Keratinocyte (primary cell): Measurements from ENCODE around the gene MZB1. TPM values are rescaled to one million over a fixed set of nuclear protein-coding genes. Genes with fewer than 3 reads are reported as not detected.
A peak's percentile ranks its signal among the peaks of the same experiment; 100 is the strongest.

Experiments used
- DNase-seq: peaks from one replicate; pipeline ENCODE4 v3.0.0-alpha.2; 2011; ENCODE audit warnings: low read depth, missing footprints, low spot score
- FAIRE-seq: peaks from 2 replicates; lab custom pipeline; 2011; peaks lifted over from hg19 to GRCh38; lab: Jason Lieb, UNC
- H2AFZ ChIP-seq: 2 replicates; pipeline ENCODE4 v1.6.0; 2012; ENCODE audit warnings: low read length, control low read depth, inconsistent platforms; ENCODE audit not compliant: control insufficient read depth
- H3K27ac ChIP-seq: 2 replicates; pipeline ENCODE4 v1.5.1; 2011; ENCODE audit warnings: low read length; ENCODE audit not compliant: control insufficient read depth, insufficient read depth
- H3K27me3 ChIP-seq: 3 replicates; pipeline ENCODE4 v1.6.0; 2011; ENCODE audit warnings: low read length; ENCODE audit not compliant: control insufficient read depth, insufficient read depth; ENCODE audit errors: extremely low read depth
- H3K36me3 ChIP-seq, 2 experiments: 2 replicates in 1 of 2; 3 replicates in 1 of 2; pipeline ENCODE4 v1.5.1; 2011; ENCODE audit warnings: low read length in 2 of 2, mild to moderate bottlenecking in 1 of 2; ENCODE audit not compliant: control insufficient read depth in 2 of 2, insufficient read depth in 2 of 2; ENCODE audit errors: extremely low read depth in 1 of 2
- H3K4me1 ChIP-seq: 3 replicates; pipeline ENCODE4 v1.5.1; 2011; ENCODE audit warnings: low read length; ENCODE audit not compliant: control insufficient read depth, insufficient read depth; ENCODE audit errors: extremely low read depth
- H3K4me2 ChIP-seq: 3 replicates; pipeline ENCODE4 v1.6.0; 2011; ENCODE audit warnings: low read depth, low read length; ENCODE audit not compliant: control insufficient read depth, insufficient read depth; ENCODE audit errors: extremely low read depth
- H3K4me3 ChIP-seq, 3 experiments: fragments of 200-600 bp in 1 of 3; sonication (generic) in 1 of 3; 2 replicates in 2 of 3; 3 replicates in 1 of 3; pipeline ENCODE4 v1.5.1; 2011 to 2016; ENCODE audit warnings: low read length in 3 of 3, mild to moderate bottlenecking in 3 of 3, control low read depth in 2 of 3, inconsistent platforms in 1 of 3, low read depth in 1 of 3, mixed read lengths in 1 of 3, mixed run types in 1 of 3, moderate library complexity in 1 of 3; ENCODE audit not compliant: control insufficient read depth in 2 of 3, insufficient read depth in 2 of 3; ENCODE audit errors: extremely low read depth in 1 of 3
- H3K79me2 ChIP-seq: 2 replicates; pipeline ENCODE4 v1.6.0; 2012; ENCODE audit warnings: low read length; ENCODE audit not compliant: control insufficient read depth, insufficient read depth
- H3K9ac ChIP-seq: 3 replicates; pipeline ENCODE4 v1.6.0; 2011; ENCODE audit warnings: low read length; ENCODE audit not compliant: control insufficient read depth, insufficient read depth; ENCODE audit errors: extremely low read depth
- H3K9me1 ChIP-seq: 3 replicates; pipeline ENCODE4 v1.6.0; 2011; ENCODE audit warnings: low read length; ENCODE audit not compliant: control insufficient read depth, insufficient read depth; ENCODE audit errors: extremely low read depth
- H3K9me3 ChIP-seq: 2 replicates; pipeline ENCODE4 v1.5.1; 2012; ENCODE audit warnings: low read depth, low read length; ENCODE audit not compliant: control insufficient read depth
- H4K20me1 ChIP-seq: 3 replicates; pipeline ENCODE4 v1.6.0; 2011; ENCODE audit warnings: low read length; ENCODE audit not compliant: control insufficient read depth, insufficient read depth; ENCODE audit errors: extremely low read depth
- EZH2 ChIP-seq: IDR thresholded peaks from one replicate; pipeline ENCODE4 v1.6.1; 2012; ENCODE audit warnings: inconsistent platforms, mild to moderate bottlenecking, low read length, moderate library complexity
- dilution Hi-C: fragments of 300-500 bp; cut with MboI; formaldehyde crosslinking; loops from one replicate; pipeline ENCODE4 v1.7.0; 2020; ENCODE audit warnings: low sequenced_read_pairs; ENCODE audit not compliant: extremely low pct_ligation_motif_present
- polyA plus RNA-seq, 5 experiments: library from polyadenylated mRNA; depleted of rRNA in 3 of 5; stranded (reverse) in 3 of 5; stranded (forward) in 1 of 5; unstranded in 1 of 5; fragments of >200 nt; gene quantifications; 1 replicate in 1 of 5; 2 replicates in 3 of 5; 3 replicates in 1 of 5; pipeline versions ENCODE4 v1.2.1 to v1.2.3, GENCODE V29; 2011 to 2012; ENCODE audit warnings: missing spikeins in 2 of 5, low read depth in 1 of 5, low replicate concordance in 1 of 5
- TF ChIP-seq, protein P1 (sequence below), 3 experiments: IDR thresholded peaks in 1 of 3; conservative IDR thresholded peaks in 1 of 3; optimal IDR thresholded peaks in 1 of 3; 2 replicates in 2 of 3; 3 replicates in 1 of 3; pipeline versions ENCODE3 to v1.5.1; 2011; ENCODE audit warnings: low read length in 3 of 3, mild to moderate bottlenecking in 3 of 3, moderate library complexity in 2 of 3, control low read depth in 1 of 3, inconsistent platforms in 1 of 3; ENCODE audit not compliant: insufficient read depth in 2 of 3; ENCODE audit errors: extremely low read depth in 1 of 3

The MZB1 gene
- polyA plus RNA-seq, 1 donor (not counting 4 experiments of a cell fraction or from before 2014, with no cell fraction given): not detected

GRCh38 chr5:139406963-139407362 lies 17.2 kb upstream of the MZB1 start:
- DNase-seq: no peak
- dilution Hi-C loops: no loop called here
- Histone ChIP-seq H3K27me3 (no peaks in the 10 kb centered on the region), H3K27ac (no peak overlapping the region), H4K20me1 (no peaks in the 10 kb centered on the region), H3K9me1 (no peaks in the 10 kb centered on the region), H3K79me2 (no peaks in the 10 kb centered on the region), H3K9me3 (no peaks in the 10 kb centered on the region), H2AFZ (no peak overlapping the region), H3K36me3 (no peaks in the 10 kb centered on the region), H3K9ac (no peak overlapping the region), H3K4me2 (no peak overlapping the region), H3K4me1 (peaks cover 14% of the 10 kb centered on the region), H3K4me3 (no peak overlapping the region)
- FAIRE-seq: no peak
- TF ChIP-seq, protein P1, sequence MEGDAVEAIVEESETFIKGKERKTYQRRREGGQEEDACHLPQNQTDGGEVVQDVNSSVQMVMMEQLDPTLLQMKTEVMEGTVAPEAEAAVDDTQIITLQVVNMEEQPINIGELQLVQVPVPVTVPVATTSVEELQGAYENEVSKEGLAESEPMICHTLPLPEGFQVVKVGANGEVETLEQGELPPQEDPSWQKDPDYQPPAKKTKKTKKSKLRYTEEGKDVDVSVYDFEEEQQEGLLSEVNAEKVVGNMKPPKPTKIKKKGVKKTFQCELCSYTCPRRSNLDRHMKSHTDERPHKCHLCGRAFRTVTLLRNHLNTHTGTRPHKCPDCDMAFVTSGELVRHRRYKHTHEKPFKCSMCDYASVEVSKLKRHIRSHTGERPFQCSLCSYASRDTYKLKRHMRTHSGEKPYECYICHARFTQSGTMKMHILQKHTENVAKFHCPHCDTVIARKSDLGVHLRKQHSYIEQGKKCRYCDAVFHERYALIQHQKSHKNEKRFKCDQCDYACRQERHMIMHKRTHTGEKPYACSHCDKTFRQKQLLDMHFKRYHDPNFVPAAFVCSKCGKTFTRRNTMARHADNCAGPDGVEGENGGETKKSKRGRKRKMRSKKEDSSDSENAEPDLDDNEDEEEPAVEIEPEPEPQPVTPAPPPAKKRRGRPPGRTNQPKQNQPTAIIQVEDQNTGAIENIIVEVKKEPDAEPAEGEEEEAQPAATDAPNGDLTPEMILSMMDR (optimal IDR thresholded peaks at IDR 0.05 in 1 of 3, IDR thresholded peaks at IDR 0.05 in 1 of 3, conservative IDR thresholded peaks at IDR 0.05 in 1 of 3; ENCODE audit: extremely low read depth in 1 of 3, insufficient read depth in 2 of 3, low read length in 3 of 3): no peak
- no peak for TF ChIP-seq EZH2

- peak overlapping the region; percentile 92 for H3K27ac ChIP-seq
- H3K4me3 ChIP-seq: peak overlapping the region in 2 of 3 experiments; percentile 81 to 86
- H3K9me3 ChIP-seq: no peaks in the 10 kb centered on the region
- dilution Hi-C loops: no loop called here
- TF ChIP-seq EZH2: no peak
- TF ChIP-seq, protein P1 (optimal IDR thresholded peaks at IDR 0.05 in 1 of 3, IDR thresholded peaks at IDR 0.05 in 1 of 3, conservative IDR thresholded peaks at IDR 0.05 in 1 of 3; ENCODE audit: extremely low read depth in 1 of 3, insufficient read depth in 2 of 3, low read length in 3 of 3): no peak
- no peaks in the 10 kb centered on the region for H3K9me1 ChIP-seq
- H3K79me2 ChIP-seq: no peaks in the 10 kb centered on the region
- H2AFZ ChIP-seq: peak overlapping the region; percentile 76
- DNase-seq (no peak), FAIRE-seq (no peak)
- H3K4me2 ChIP-seq: peak overlapping the region; percentile 98
- no peaks in the 10 kb centered on the region for H3K27me3 ChIP-seq
- peaks cover 14% of the 10 kb centered on the region for H3K4me1 ChIP-seq
- H4K20me1 ChIP-seq: no peaks in the 10 kb centered on the region
- peaks cover 0 to 1% of the 10 kb centered on the region in 2 experiments for H3K36me3 ChIP-seq
- H3K9ac ChIP-seq: peak overlapping the region; percentile 91
Measured at GRCh38 chr5:139404484-139404840, 14.7 kb upstream of the MZB1 start.
